GM12892 (cell line): Measurements from ENCODE around the gene RTN4R.

Source experiments
- POLR2A ChIP-seq: IDR thresholded peaks from 2 replicates; pipeline ENCODE4 v1.6.1; 2011; ENCODE audit warnings: low read depth, low read length, control low read depth
- POLR2AphosphoS5 ChIP-seq: IDR thresholded peaks from 2 replicates; pipeline ENCODE4 v1.6.1; 2011; ENCODE audit warnings: low read depth, low read length, control low read depth

- no peak for TF ChIP-seq POLR2A
- no peak for TF ChIP-seq POLR2AphosphoS5
Observed at GRCh38 chr22:20247010-20247505, 21.1 kb downstream of the RTN4R start.
